TTC549 (cell line): ENCODE data around the gene MIPEP.
A peak's percentile ranks its signal among the peaks of the same experiment; 100 is the strongest.
"Not testable (repeated sequence)": the region's sequence is repeated elsewhere in the genome, so short reads cannot be mapped to it uniquely, and the experiment has no call there.

Experiments
- FAIRE-seq: peaks from 2 replicates; lab custom pipeline; 2012; peaks lifted over from hg19 to GRCh38; lab: Jason Lieb, UNC

The MIPEP gene

DNA sequence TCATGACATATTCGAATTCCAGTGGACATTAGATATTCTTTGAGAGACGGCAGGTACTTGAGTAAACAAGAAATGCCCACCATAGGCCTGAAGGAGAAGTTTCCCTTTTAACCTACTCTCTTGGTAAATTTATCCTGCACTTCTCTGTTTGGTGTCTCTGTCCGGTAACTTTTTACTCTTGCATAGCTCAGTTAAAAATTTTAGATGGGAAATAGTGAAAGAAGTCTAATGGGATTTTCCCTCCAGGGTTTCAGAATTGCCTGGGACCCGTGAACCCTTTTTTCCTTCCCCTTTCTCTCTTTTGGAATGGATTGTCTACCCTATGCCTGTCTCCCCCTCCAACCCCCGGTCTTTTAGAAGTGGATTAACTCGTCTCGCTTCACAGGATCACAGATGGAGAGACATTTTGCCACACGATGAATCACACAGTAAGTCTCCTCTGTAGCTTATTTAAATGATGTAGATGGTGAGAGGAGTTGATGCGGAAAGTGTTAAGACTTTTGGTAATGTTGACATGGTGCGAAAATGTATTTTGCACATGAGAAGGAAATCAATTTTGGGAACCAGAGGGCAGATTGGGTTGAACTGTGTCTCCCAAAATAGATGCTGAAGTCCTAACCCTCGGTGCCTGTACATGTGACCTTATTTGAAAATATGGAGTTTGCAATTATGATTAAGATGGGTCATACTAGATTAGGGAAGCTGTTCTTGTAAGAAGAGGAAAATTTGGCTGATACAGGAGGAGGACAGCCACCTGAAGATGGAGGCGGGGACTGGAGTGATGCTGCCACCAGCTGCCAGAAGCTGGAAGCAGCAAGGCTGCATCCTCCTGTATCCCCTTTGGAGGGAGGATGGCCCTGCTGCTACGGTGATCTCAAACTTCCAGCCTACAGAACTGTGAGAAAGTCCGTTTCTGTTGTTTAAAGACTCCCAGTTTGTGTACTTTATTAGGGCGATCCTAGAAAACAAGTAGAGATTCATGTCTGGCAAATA, 711 bp upstream of the MIPEP start:
- peak; percentile 5 for FAIRE-seq

- not testable (repeated sequence) for FAIRE-seq
Measured at GRCh38 chr13:23884361-23884760, 4.8 kb downstream of the MIPEP start.

DNA sequence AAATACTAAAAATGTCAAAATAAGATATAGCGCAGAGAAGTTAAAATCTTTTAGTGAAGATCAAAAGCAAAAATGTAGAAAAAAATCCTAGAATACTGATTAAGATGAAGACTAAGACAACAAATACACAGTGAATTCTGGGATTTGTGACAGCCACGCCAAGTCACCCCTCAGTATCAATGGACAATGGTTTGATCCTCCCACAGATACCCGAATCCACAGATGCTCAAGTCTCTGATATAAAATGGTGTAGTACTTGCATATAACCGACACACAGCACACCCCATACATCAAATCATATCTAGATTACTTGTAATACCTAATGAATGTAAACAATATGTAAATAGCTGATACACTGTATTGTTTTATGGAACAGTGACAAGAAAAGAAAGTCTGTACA, 5.9 kb downstream of the MIPEP start:
- FAIRE-seq: no peak

- not testable (repeated sequence) for FAIRE-seq
Measured at GRCh38 chr13:23881402-23881800, 7.8 kb downstream of the MIPEP start.

GRCh38 chr13:23880493-23881401, 8.5 kb downstream of the MIPEP start:
- not testable (repeated sequence) for FAIRE-seq

- FAIRE-seq: no peak
Measured at GRCh38 chr13:23877286-23877685, 11.9 kb downstream of the MIPEP start.

GRCh38 chr13:23876265-23876664, 12.9 kb downstream of the MIPEP start:
- FAIRE-seq: peak; percentile 52

- peak; percentile 93 for FAIRE-seq
Measured at GRCh38 chr13:23871616-23872220, 17.5 kb downstream of the MIPEP start.

DNA sequence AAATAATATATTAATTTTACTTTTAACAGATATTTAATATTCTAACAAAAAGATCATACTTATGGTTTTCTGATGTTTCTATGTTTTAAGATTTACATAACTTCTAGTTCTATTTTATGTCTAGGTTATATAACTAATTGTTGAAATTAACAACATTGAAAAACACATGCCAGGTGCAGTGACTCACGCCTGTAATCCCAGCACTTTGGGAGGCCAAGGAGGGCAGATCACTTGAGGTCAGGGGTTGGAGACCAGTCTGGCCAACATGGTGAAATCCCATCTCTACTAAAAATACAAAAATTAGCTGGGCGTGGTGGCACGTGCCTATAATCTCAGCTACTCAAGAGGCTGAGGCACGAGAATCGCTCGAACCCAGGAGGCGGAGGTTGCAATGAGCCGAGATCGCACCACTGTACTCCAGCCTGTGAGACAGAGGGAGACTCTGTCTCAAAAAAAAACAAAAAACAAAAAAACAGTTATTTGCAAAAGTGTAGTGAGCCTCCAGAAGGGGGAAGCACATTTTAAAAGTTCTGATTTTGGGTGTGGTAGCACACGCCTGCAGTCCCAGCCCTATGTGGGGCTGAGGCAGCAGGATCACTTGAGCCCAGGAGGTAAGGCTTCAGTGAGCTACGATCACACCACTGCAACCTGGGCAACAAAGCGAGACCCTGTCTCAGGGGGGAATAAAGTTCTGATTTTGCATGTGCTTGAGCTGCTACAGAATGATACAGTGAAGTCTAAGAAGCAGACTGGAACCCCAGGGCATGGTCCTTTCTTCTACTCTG, 18.7 kb downstream of the MIPEP start:
- no peak for FAIRE-seq

GRCh38 chr13:23868521-23868920, 20.7 kb downstream of the MIPEP start:
- FAIRE-seq: no peak

GRCh38 chr13:23867027-23867491, 22.1 kb downstream of the MIPEP start:
- FAIRE-seq: no peak

DNA sequence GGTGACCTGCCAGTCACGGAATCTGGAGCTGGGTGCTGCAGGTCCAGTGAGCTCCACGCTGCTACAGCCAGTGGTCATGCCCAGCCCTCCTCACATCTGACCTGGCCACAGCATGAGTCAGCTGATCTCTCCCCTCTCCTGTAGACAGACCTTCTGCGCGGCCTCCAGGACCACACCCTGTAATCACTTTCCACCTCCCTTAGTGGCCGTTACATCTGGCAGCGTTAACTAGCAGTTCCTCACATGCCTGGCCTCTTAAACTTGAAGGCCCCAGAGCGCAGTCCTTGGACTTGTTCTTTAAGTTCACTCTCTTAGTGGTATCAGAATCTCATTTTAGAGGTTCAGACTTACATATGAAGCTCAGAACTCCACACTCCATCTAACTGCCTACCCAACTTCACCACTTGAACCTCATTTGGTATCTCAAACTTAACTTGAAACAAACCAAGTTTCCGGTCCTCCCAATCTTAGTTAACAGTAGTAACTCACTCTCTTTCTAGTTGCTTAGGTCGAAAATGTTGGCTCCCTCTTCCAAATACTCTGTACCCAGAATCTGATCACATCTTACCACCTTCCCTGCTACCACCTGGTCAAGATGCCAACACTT, 22.7 kb downstream of the MIPEP start:
- no peak for FAIRE-seq

GRCh38 chr13:23865906-23866305, 23.3 kb downstream of the MIPEP start:
- FAIRE-seq: no peak

DNA sequence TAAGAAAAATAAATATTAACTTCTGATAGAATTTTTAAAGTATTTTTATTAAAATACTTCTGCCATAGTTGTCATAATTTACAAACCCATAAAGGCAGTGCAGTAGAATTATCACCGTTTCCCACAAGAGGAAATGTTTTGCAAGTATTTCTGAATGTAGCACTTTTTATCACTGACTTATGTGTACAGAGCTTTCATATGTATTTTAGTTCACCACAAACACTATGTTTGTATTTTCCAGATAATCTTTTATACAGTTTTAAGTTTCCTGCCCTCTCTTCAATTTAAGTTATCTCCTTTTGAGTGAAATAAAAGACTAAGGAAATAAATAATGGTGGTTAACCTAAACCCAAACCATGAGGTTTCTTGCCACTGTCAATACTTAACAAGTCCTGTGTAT, 24.2 kb downstream of the MIPEP start:
- no peak for FAIRE-seq

- no peak for FAIRE-seq
Measured at GRCh38 chr13:23861310-23861709, 27.9 kb downstream of the MIPEP start.

DNA sequence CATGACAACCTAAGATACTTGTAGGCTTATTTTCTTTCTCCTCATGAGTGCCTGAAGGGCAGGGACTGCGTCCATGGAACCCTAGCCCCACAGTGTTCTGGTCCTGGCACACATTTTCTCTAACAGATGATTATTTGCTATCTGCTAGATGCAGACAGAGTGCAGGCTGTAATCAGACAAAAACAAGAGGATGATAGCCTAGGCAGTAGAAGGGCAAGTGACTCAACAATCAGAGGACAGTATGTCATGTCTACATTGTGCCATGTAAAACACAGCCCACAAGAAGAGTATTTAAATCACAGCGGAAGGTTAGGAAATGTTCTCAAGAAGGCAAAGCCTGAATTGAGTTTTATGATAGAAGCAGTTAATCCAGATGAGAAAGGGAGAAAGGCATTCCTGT, 29.3 kb downstream of the MIPEP start:
- no peak for FAIRE-seq

DNA sequence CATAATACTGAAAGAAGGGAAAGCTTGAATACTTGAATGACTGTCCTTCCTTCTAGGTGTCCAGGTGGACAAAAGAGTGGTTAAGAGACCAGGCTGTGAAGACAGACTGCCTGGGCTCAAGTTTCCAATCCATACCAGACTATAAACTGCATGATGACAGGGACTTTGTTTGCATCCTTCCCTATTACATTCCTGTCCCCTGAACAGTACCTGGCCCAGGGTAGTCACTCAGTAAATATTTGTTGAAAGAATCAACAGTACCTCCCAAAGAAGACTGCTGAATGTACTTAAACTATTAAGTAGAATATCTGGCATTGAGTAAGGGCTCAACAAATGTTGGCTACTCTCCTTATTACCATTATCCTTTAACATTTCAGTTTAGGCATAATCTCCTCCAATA, 29.7 kb downstream of the MIPEP start:
- no peak for FAIRE-seq

DNA sequence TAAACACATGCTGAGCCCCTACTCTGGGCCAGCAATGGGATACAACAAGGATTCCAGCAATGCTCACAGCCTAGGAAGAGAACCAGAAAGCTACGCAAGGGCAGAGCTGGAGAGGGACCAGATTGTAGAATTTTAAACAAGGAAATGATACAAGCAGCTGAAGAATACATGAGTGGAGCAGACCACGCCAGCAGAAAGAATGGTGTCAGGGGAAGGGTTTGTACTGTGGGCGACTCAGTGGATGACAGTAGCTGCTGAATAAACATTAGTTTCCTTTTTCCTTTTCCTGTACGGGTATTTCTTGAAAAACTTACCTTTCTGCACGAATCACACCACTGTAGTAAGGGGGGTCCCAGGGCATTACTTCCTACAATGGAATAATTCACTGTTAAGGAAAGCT, 30.7 kb downstream of the MIPEP start:
- FAIRE-seq: no peak

GRCh38 chr13:23856008-23856750, 33.0 kb downstream of the MIPEP start:
- no peak for FAIRE-seq

- FAIRE-seq: no peak
Measured at GRCh38 chr13:23855360-23855759, 33.8 kb downstream of the MIPEP start.
